ENCODE data around the gene TTLL12. TPM values are rescaled to one million over a fixed set of nuclear protein-coding genes. Genes with fewer than 3 reads are reported as not detected.

Gene TTLL12
- total RNA-seq, 4 donors from 2014 or later: 14.4 to 34.5 (median 25.7) TPM

DNA sequence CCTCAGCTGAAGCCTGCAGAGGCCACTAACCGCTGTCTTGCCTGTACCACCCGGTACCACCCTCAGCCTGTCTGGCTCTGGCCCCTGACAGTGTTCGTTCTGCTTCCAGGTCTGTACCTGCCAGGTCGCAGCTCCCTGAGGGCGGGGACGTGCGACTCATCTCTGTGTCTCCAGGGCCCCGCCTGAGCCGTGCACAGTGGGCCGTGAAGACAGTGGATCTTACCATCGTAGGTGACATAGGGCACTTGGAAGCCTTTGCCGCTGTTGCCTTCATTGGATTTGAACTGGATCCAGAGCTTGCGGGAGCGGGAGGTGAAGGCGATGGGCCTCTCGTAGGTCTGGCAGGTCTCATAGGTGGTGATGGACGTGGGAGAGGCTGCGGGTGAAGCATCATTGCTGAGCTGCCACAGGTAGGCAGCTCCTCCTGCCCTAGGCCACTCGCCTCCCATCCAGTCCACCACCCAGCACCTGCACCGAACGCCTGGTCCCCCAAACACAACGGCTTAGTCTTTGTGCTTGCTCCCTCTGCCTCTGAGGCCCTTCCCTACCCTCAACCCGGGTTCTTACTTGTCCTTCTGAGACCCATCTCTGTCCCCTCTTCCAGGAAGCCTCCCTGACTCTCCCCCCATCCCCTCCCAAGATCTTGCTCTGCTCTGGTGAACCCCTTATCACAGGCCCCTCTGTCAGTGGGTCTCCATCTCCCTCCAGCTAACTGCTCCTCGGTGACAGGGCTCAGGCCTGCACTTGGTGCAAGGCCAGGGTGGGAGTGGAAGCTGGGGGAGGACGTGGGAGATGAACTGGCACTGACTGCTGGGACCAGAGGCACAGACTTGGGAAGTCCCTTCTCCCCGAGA is 21.1 kb upstream of the TTLL12 start:
- TF ChIP-seq, protein P1, sequence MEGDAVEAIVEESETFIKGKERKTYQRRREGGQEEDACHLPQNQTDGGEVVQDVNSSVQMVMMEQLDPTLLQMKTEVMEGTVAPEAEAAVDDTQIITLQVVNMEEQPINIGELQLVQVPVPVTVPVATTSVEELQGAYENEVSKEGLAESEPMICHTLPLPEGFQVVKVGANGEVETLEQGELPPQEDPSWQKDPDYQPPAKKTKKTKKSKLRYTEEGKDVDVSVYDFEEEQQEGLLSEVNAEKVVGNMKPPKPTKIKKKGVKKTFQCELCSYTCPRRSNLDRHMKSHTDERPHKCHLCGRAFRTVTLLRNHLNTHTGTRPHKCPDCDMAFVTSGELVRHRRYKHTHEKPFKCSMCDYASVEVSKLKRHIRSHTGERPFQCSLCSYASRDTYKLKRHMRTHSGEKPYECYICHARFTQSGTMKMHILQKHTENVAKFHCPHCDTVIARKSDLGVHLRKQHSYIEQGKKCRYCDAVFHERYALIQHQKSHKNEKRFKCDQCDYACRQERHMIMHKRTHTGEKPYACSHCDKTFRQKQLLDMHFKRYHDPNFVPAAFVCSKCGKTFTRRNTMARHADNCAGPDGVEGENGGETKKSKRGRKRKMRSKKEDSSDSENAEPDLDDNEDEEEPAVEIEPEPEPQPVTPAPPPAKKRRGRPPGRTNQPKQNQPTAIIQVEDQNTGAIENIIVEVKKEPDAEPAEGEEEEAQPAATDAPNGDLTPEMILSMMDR (IDR thresholded peaks at IDR 0.05; ENCODE audit: low read depth): no peak

DNA sequence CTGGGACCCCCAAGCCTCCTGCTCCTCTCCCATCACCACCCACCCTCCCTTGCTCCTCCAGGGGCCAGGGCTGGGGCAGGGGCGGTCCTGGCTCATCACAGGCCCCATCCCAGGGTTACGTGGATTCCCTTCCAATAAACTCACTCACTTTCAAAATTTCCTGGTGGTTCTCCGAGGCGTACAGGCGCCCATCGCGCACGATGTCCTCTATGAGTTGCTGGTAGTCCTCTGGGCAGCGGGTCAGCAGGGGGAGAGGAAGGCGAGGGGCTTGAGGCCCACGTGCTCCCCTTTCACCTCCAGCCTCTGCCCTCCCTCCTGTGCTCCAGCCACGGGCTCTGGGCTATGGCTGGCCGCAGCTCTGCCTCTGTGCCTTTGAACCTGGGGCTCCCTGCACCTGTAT is 20.5 kb upstream of the TTLL12 start:
- TF ChIP-seq, protein P1 (IDR thresholded peaks at IDR 0.05; ENCODE audit: low read depth): no peak

DNA sequence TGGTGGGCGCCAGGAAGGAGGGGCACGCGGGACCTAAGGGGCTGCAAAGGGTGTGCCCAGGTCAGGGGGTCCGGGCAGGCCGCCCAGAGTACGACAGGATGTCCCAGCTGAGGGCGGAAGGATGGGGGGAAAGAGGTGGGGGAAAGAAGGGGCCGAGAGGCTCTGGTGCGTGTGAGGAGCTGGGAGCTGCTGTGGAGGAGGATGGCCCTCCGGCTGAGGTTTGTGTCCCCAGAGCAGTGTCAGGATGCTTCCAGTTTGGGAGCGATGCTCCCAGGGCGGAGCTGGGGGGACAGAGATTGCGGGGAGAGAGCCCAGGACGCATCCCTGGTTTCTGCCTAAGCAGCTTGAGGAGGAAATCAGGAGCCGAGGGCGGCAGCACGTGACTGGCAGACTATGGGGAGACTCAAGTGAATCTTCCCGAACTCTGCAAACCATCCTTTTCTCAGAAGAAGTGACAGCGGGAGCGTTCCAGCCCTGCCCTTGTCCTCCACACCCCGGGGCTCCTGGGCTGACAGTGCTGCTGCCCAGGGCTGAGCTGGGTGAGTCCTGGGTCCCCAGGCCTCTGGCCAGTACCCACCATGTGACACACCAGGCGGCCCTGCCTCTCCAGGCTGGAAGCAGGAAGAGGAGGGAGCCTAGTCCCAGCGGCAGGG is 19.7 kb upstream of the TTLL12 start:
- TF ChIP-seq, protein P1 (IDR thresholded peaks at IDR 0.05; ENCODE audit: low read depth): no peak

DNA sequence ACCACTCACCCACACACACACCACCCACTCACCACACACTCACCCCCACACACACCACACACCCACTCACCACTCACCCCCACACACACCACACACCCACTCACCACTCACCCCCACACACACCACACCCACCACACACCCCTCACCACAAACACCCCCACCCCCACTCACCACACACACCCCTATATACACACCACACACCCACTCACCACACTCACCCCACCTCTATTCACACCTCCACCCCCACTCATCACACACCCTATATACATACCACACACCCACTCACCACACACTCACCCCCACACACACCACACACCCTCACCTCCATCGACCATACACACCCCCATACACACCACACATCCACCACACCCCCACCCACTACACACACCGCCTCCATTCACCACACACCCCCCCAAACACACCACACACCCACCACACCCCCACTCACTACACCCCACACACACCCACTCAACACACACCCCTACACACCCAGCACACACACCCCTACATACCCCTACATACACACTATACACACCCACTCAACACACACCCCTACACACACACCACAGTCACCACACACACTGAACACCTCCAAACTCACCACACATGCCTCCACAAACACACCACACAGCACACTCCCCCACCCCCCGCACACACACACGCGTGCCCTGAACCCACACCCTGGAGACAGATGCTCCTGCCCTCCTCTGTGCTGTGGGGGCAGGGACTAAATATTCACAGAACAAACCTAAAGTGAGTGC is 19.0 kb upstream of the TTLL12 start:
- TF ChIP-seq, protein P1 (IDR thresholded peaks at IDR 0.05; ENCODE audit: low read depth): no peak

DNA sequence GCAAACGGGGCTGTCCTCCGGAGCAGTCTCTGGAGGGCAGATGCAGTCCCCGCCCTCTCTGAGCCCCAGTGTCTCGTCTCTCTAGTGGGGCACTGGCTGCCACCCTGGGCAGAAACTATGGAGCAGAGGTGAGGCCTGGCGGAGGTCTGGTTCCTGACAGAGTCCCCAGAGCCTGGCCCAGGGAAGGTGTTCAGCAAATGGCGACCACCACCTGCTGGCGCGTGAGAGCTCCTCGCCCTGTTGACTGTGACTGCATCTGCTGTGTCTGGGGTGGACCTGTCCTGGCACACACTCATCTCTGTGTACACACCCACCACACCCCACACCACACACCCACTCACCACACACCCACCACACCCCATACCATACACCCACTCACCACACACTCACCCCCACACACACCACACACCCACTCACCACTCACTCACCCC is 18.3 kb upstream of the TTLL12 start:
- TF ChIP-seq, protein P1 (IDR thresholded peaks at IDR 0.05; ENCODE audit: low read depth): no peak

DNA sequence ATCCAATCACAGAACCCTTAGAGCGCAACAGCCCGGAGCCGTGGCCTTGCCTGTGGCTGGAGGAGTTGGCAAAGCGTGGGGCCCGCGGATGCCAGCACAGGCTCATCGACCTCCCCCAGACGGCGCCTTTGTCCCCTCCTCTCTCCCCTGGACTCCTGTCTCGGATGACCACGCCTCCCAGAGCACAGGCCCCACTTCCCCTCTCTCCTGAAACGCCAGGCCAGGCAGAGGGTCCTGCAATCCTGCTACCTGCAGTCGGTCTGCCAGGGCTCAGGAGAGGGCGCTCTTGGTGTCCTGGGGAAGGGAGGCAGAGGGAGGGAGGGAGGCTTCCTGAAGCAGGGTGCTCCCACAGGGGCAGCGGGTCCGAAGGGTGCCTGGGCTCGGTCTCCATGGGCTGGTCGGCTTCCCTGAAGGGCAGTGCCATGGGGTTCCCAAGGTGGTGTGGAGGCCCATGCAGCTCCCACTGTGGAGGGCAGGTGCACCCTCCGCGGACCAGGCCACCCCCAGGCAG is 16.6 kb upstream of the TTLL12 start:
- TF ChIP-seq, protein P1 (IDR thresholded peaks at IDR 0.05; ENCODE audit: low read depth): no peak
